Fibroblast of villous mesenchyme (primary cell): ENCODE results near the gene MAD2L1BP. TPM values are rescaled to one million over a fixed set of nuclear protein-coding genes. Genes with fewer than 3 reads are reported as not detected.

Source experiments
- DNase-seq: peaks from one replicate; pipeline ENCODE4 v3.0.0-alpha.2; 2010; ENCODE audit warnings: low read depth
- H3K4me3 ChIP-seq: 2 replicates; pipeline ENCODE4 v1.5.1; 2011; ENCODE audit warnings: low read depth, mild to moderate bottlenecking, low read length
- CTCF ChIP-seq: IDR thresholded peaks from 2 replicates; pipeline ENCODE4 v1.5.1; 2012; ENCODE audit warnings: low read depth, mild to moderate bottlenecking, low read length; ENCODE audit not compliant: insufficient read depth
- total RNA-seq: library from RNA; depleted of rRNA; stranded (reverse); fragments of >200 nt; gene quantifications from 2 replicates; pipeline ENCODE4 v1.2.3, GENCODE V29; 2012

The MAD2L1BP gene
- total RNA-seq, 1 donor, result 20.7 TPM

- no peak for TF ChIP-seq CTCF
- no peak for DNase-seq
Observed at GRCh38 chr6:43677759-43678158, 42.1 kb downstream of the MAD2L1BP start.

GRCh38 chr6:43678341-43678740 is 42.7 kb downstream of the MAD2L1BP start:
- no peak for TF ChIP-seq CTCF
- no peak overlapping the region for H3K4me3 ChIP-seq
- no peak for DNase-seq

More at GRCh38 chr6:43677759-43678158, 42.1 kb downstream of the MAD2L1BP start:
- H3K4me3 ChIP-seq, result no peak overlapping the region

GRCh38 chr6:43679057-43679456 is 43.4 kb downstream of the MAD2L1BP start:
- no peak for TF ChIP-seq CTCF
- H3K4me3 ChIP-seq, result no peak overlapping the region
- no peak for DNase-seq

GRCh38 chr6:43680308-43681200 is 44.9 kb downstream of the MAD2L1BP start:
- TF ChIP-seq CTCF, result no peak
- DNase-seq, result no peak
- no peak overlapping the region for H3K4me3 ChIP-seq

GRCh38 chr6:43681303-43681702 is 45.7 kb downstream of the MAD2L1BP start:
- no peak overlapping the region for H3K4me3 ChIP-seq
- TF ChIP-seq CTCF, result no peak
- DNase-seq, result no peak

GRCh38 chr6:43682724-43683429 is 47.2 kb downstream of the MAD2L1BP start:
- no peak for TF ChIP-seq CTCF
- no peak for DNase-seq
- H3K4me3 ChIP-seq, result no peak overlapping the region
